Retinal pigment epithelial cell (primary cell): ENCODE data around the gene FAM13A.

Experiments
- DNase-seq: peaks from one replicate; pipeline ENCODE4 v3.0.0-alpha.2; 2010; ENCODE audit warnings: low read depth
- H3K4me3 ChIP-seq: 2 replicates; pipeline ENCODE4 v1.5.1; 2011; ENCODE audit warnings: mild to moderate bottlenecking, low read length, control low read depth, moderate library complexity
- CTCF ChIP-seq: conservative IDR thresholded peaks from 2 replicates; pipeline ENCODE4 v1.5.1; 2011; ENCODE audit warnings: low read depth, low read length, control low read depth, inconsistent platforms

FAM13A gene

GRCh38 chr4:88681209-88681608, 375.8 kb downstream of the FAM13A start:
- no peak for TF ChIP-seq CTCF
- H3K4me3 ChIP-seq, result no peak overlapping the region
- no peak for DNase-seq
